K562 (cell line): ENCODE data around the gene DSCAM. TPM values are rescaled to one million over a fixed set of nuclear protein-coding genes. Genes with fewer than 3 reads are reported as not detected.

Experiments used
- ATAC-seq: fragments of 200-7000 bp; cut with Tn5 transposase; 3 replicates; pipeline ENCODE4 v1.9.1; 2020; ENCODE audit warnings: moderate library complexity
- BruUV-seq: library from RNA; stranded (reverse); fragments of 400-500 nt; replicated peaks from 2 replicates; lab custom pipeline; 2021; lab: Mats Ljungman, UMichigan
- CTCF ChIA-PET: fragments of 300-600 bp; formaldehyde crosslinking; extraction: SDS; loops from one replicate; lab custom pipeline; 2021; ENCODE audit warnings: low intra/inter-chr PET ratio; lab: Yijun Ruan, JAX
- POLR2A ChIA-PET: fragments of 300-600, 350-650 bp; sonication (Branson Sonifier 250); formaldehyde crosslinking; extraction: SDS; loops from one replicate; lab custom pipeline; 2021; ENCODE audit warnings: antibody characterized with exemption, inconsistent platforms; lab: Yijun Ruan, JAX
- DNase-seq, 4 experiments: peaks; one replicate each; pipeline versions ENCODE4 v3.0.0 to v3.0.0-alpha.2; 2011 to 2018; ENCODE audit warnings: low spot score in 3 of 4, mixed read lengths in 3 of 4; ENCODE audit errors: extremely low read depth in 1 of 4
- FAIRE-seq: peaks from 2 replicates; lab custom pipeline; 2011; peaks lifted over from hg19 to GRCh38; lab: Jason Lieb, UNC
- H2AFZ ChIP-seq: 2 replicates; pipeline ENCODE4 v1.6.0; 2011; ENCODE audit warnings: low read depth, low read length, control low read depth, inconsistent platforms
- H3K27ac ChIP-seq: fragments of 200-600 bp; 3 replicates; pipeline ENCODE4 v1.8.0; 2011; ENCODE audit warnings: low read depth, mild to moderate bottlenecking, control low read depth, inconsistent platforms, low read length, moderate library complexity, mixed read lengths; ENCODE audit errors: extremely low read depth
- H3K27me3 ChIP-seq, 2 experiments: fragments of 300-600 bp in 1 of 2; 2 replicates in 1 of 2; 3 replicates in 1 of 2; pipeline versions ENCODE4 v1.6.0 to v1.8.0; 2011; ENCODE audit warnings: inconsistent platforms in 2 of 2, low read length in 2 of 2, mild to moderate bottlenecking in 1 of 2, mixed read lengths in 1 of 2, moderate library complexity in 1 of 2; ENCODE audit not compliant: control insufficient read depth in 2 of 2, insufficient read depth in 2 of 2
- H3K36me3 ChIP-seq: fragments of 300-600 bp; 3 replicates; pipeline ENCODE4 v1.8.0; 2011; ENCODE audit warnings: mild to moderate bottlenecking, low read length, inconsistent platforms; ENCODE audit not compliant: control insufficient read depth, insufficient read depth
- H3K4me1 ChIP-seq, 2 experiments: fragments of 200-600 bp in 1 of 2; replicated peaks in 1 of 2; 2 replicates in 1 of 2; 3 replicates in 1 of 2; pipeline versions ENCODE4 v1.5.1 to v1.8.0; 2011; ENCODE audit warnings: inconsistent platforms in 2 of 2, low read length in 2 of 2, mild to moderate bottlenecking in 1 of 2, mixed read lengths in 1 of 2, moderate library complexity in 1 of 2; ENCODE audit not compliant: control insufficient read depth in 2 of 2, insufficient read depth in 2 of 2
- H3K4me2 ChIP-seq: 2 replicates; pipeline ENCODE4 v1.6.1; 2011; ENCODE audit warnings: low read length, control low read depth, inconsistent platforms, mixed read lengths; ENCODE audit not compliant: insufficient read depth
- H3K4me3 ChIP-seq: fragments of 200-600 bp; sonication (generic), shearing (Covaris generic); 2 replicates; pipeline ENCODE4 v1.5.1; 2016; ENCODE audit warnings: control low read depth, inconsistent platforms
- H3K79me2 ChIP-seq: fragments of 200-600 bp; 3 replicates; pipeline ENCODE4 v1.8.0; 2011; ENCODE audit warnings: low read length, inconsistent platforms; ENCODE audit not compliant: control insufficient read depth, insufficient read depth
- H3K9ac ChIP-seq, 2 experiments: 2 replicates each; pipeline versions ENCODE4 v1.6.0 to v1.6.1; 2011; ENCODE audit warnings: low read depth in 2 of 2, low read length in 2 of 2, control low read depth in 1 of 2, inconsistent platforms in 1 of 2, mild to moderate bottlenecking in 1 of 2, mixed read lengths in 1 of 2; ENCODE audit not compliant: insufficient read depth in 1 of 2
- H3K9me1 ChIP-seq: one replicate; pipeline ENCODE4 v1.6.0; 2011; ENCODE audit warnings: inconsistent platforms, mild to moderate bottlenecking, low read length, moderate library complexity; ENCODE audit not compliant: control insufficient read depth, insufficient read depth
- H3K9me3 ChIP-seq: replicated peaks from 2 replicates; pipeline ENCODE4 v1.5.1; 2011; ENCODE audit warnings: low read depth, low read length, inconsistent platforms; ENCODE audit not compliant: control insufficient read depth, insufficient read depth
- H4K20me1 ChIP-seq: replicated peaks from 2 replicates; pipeline ENCODE4 v1.6.1; 2011; ENCODE audit warnings: low read length, inconsistent platforms, mixed read lengths; ENCODE audit not compliant: control insufficient read depth, insufficient read depth
- ATF7 ChIP-seq: fragments of 450-650 bp; IDR thresholded peaks from 2 replicates; pipeline ENCODE4 v1.7.1; 2014; ENCODE audit warnings: mild to moderate bottlenecking, moderate library complexity
- BRCA1 ChIP-seq, 2 experiments: fragments of 450-650 bp in 1 of 2; sonication (generic) in 1 of 2; formaldehyde crosslinking in 1 of 2; IDR thresholded peaks; 2 replicates each; pipeline versions ENCODE4 v1.5.0 to v1.6.1; 2017 to 2020; ENCODE audit warnings: mild to moderate bottlenecking in 1 of 2, missing genetic modification reagents in 1 of 2
- MAZ ChIP-seq, 2 experiments: fragments of 450-650 bp in 1 of 2; sonication (generic) in 1 of 2; formaldehyde crosslinking; IDR thresholded peaks in 1 of 2; conservative IDR thresholded peaks in 1 of 2; 2 replicates each; pipeline versions ENCODE4 v1.4.0 to v1.5.0; 2020; ENCODE audit warnings: mild to moderate bottlenecking in 1 of 2, missing genetic modification reagents in 1 of 2
- MTA1 ChIP-seq: fragments of 450-650 bp; IDR thresholded peaks from 2 replicates; pipeline ENCODE4 v1.6.1; 2017; ENCODE audit warnings: borderline replicate concordance
- NR2F6 ChIP-seq: fragments of 450-650 bp; formaldehyde crosslinking; IDR thresholded peaks from 2 replicates; pipeline ENCODE4 v1.4.0; 2020; ENCODE audit warnings: mild to moderate bottlenecking
- SMARCC2 ChIP-seq: fragments of 450-650 bp; IDR thresholded peaks from 2 replicates; pipeline ENCODE4 v1.6.1; 2017; ENCODE audit warnings: antibody characterized with exemption, moderate library complexity, mild to moderate bottlenecking, low read depth
- SREBF1 ChIP-seq: fragments of 150-350 bp; IDR thresholded peaks from 2 replicates; pipeline ENCODE4 v1.6.1; 2014; ENCODE audit warnings: antibody characterized with exemption, low read depth, low read length, borderline replicate concordance
- TEAD1 ChIP-seq, 2 experiments: fragments of 450-650 bp in 1 of 2; sonication (generic) in 1 of 2; formaldehyde crosslinking; IDR thresholded peaks; 2 replicates each; pipeline versions ENCODE4 v1.4.0 to v1.8.0; 2020 to 2022; ENCODE audit warnings: mild to moderate bottlenecking in 2 of 2, missing genetic modification reagents in 1 of 2
- ZBTB17 ChIP-seq: fragments of 450-650 bp; formaldehyde crosslinking; IDR thresholded peaks from 2 replicates; pipeline ENCODE4 v1.4.0; 2020; ENCODE audit warnings: mild to moderate bottlenecking
- ZNF175 ChIP-seq: fragments of 200-800 bp; sonication (Bioruptor generic); IDR thresholded peaks from 2 replicates; pipeline ENCODE4 v1.6.1; 2016; ENCODE audit warnings: low read depth, mild to moderate bottlenecking, missing genetic modification characterization, missing compliant biosample characterization
- ZNF408 ChIP-seq: fragments of 250-450 bp; sonication (Bioruptor Pico); IDR thresholded peaks from 2 replicates; pipeline ENCODE4 v1.4.0; 2020; ENCODE audit warnings: low read depth, mild to moderate bottlenecking, moderate library complexity
- ZNF668 ChIP-seq: fragments of 250-450 bp; sonication (Bioruptor Pico); IDR thresholded peaks from 2 replicates; pipeline ENCODE4 v1.8.0; 2022; ENCODE audit warnings: mild to moderate bottlenecking, inconsistent platforms
- ZNF766 ChIP-seq: fragments of 200-800 bp; sonication (Bioruptor generic); conservative IDR thresholded peaks from 2 replicates; pipeline ENCODE4 v1.6.1; 2016; ENCODE audit warnings: missing genetic modification characterization, missing compliant biosample characterization
- ZNF778 ChIP-seq: fragments of 450-650 bp; formaldehyde crosslinking; IDR thresholded peaks from 2 replicates; pipeline ENCODE4 v1.4.0; 2020; ENCODE audit warnings: mild to moderate bottlenecking, moderate library complexity
- WGBS: fragments of 100-300 bp; shearing (Covaris generic); methylation state at CpG from one replicate; pipeline ENCODE4 v1.1.6; 2016; ENCODE audit warnings: low coverage, mixed read lengths; ENCODE audit not compliant: insufficient coverage; ENCODE audit errors: missing lambda C conversion rate; 5-methylcytosine and 5-hydroxymethylcytosine counted together
- in situ Hi-C: fragments of 300-500 bp; cut with MboI; formaldehyde crosslinking; loops from 4 replicates; pipeline ENCODE4 v1.15.0; 2018; ENCODE audit warnings: inconsistent platforms, mixed read lengths
- intact Hi-C: fragments of 100-400 bp; cut with micrococcal nuclease; formaldehyde crosslinking; loops from 2 replicates; pipeline ENCODE4 v1.14.2; 2022
- polyA plus RNA-seq, 8 experiments: library from polyadenylated mRNA; depleted of rRNA in 4 of 8; stranded (reverse) in 5 of 8; unstranded in 3 of 8; fragments of >200 nt; fragmentation: Nextera tagmentation in 2 of 8; fragmentation: Illumina TruSeq in 1 of 8; extraction: Ambion mirVana in 2 of 8; extraction: Trizol in 1 of 8; gene quantifications; 2 replicates each; pipeline versions ENCODE4 v1.2.1 to v1.2.3, GENCODE V29; 2011 to 2014; ENCODE audit warnings: inconsistent platforms in 1 of 8, missing spikeins in 1 of 8
- total RNA-seq, 7 experiments: library from RNA; depleted of rRNA in 6 of 7; stranded (reverse); fragments of >200 nt in 6 of 7; fragmentation: Illumina TruSeq in 2 of 7; extraction: Trizol in 2 of 7; gene quantifications; 2 replicates each; pipeline versions ENCODE4 v1.2.1 to v1.2.3, GENCODE V29; 2011 to 2021; ENCODE audit warnings: low replicate concordance in 1 of 7

The DSCAM gene
- total and polyA plus RNA-seq, 9 of the 15 experiments (the other 6 are each of a cell fraction or from before 2014, with no cell fraction given): not detected

DNA sequence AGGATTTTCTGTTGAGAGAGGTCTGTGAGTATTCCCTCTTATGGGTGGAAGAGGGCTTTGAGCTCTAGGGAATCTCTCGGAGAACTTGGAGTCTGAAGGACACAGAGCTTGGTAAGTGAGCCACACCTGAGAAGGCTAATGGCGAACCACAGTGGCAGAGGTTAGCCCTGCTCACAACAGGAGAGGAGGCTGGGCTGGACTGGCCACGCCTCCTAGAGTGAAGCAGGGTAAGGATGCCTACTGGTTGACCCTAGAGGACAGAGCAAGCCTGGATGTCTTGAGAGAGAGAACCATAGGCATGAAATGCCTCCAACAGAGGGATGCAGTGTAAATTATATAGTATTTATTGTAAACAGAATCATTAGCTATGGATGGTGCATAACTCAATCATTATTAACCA lies 747.1 kb downstream of the DSCAM start:
- BruUV-seq: no TSS peak
- Histone ChIP-seq H4K20me1 (no peaks in the 10 kb centered on the region), H3K27me3 (no peaks in the 10 kb centered on the region), H3K4me2 (no peak overlapping the region), H3K36me3 (no peaks in the 10 kb centered on the region), H2AFZ (no peak overlapping the region), H3K4me3 (no peak overlapping the region), H3K27ac (no peak overlapping the region), H3K9ac (no peak overlapping the region), H3K4me1 (no peaks in the 10 kb centered on the region), H3K9me3 (no peaks in the 10 kb centered on the region), H3K79me2 (no peaks in the 10 kb centered on the region), H3K9me1 (no peaks in the 10 kb centered on the region)
- intact Hi-C loops: no loop called here
- DNase-seq: no peak
- POLR2A ChIA-PET: no interaction called here
- no peak for FAIRE-seq
- in situ Hi-C loops: no loop called here
- TF ChIP-seq ZNF175 (CRISPR knock-in tag) (no peak), TEAD1 (CRISPR knock-in tag; IDR thresholded peaks at IDR 0.05) (no peak), NR2F6 (CRISPR knock-in tag) (no peak), MTA1 (no peak), BRCA1 (IDR thresholded peaks at IDR 0.05) (no peak), BRCA1 (CRISPR knock-in tag; IDR thresholded peaks at IDR 0.05) (no peak), ZNF408 (CRISPR knock-in tag) (no peak), SMARCC2 (no peak)
- ATAC-seq: no peak
- CTCF ChIA-PET: no interaction called here
- WGBS: 0% methylated on average over 3 of the region's 3 CpGs

DNA sequence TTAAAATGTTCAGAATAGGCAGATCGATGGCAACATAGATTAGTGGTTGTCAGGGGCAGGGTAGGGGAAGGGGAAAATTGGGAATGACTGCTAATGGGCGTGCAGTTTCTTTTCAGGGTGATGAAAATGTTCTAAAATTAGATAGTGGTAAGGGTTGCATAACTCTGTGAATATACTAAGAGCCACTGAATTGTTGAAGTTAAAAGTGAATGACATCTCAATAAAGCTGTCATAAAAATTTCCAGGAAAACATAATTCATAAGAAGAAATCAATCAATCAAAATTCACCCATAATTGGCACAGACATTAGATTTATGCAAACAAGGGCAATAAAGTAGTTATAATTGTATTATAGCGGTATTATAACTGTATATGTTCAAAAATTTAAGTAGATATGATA lies 751.5 kb downstream of the DSCAM start:
- BruUV-seq: no TSS peak
- no peak overlapping the region for H3K4me3 ChIP-seq
- H3K4me2 ChIP-seq: no peak overlapping the region
- ChIA-PET POLR2A (no interaction called here), CTCF (no interaction called here)
- no peak for TF ChIP-seq MAZ (CRISPR knock-in tag; conservative IDR thresholded peaks at IDR 0.05 in 1 of 2, IDR thresholded peaks at IDR 0.05 in 1 of 2)
- TF ChIP-seq ATF7: no peak
- TF ChIP-seq ZBTB17 (CRISPR knock-in tag): no peak
- TF ChIP-seq ZNF778 (CRISPR knock-in tag): no peak
- no peak for TF ChIP-seq ZNF668 (CRISPR knock-in tag)
- TF ChIP-seq ZNF766 (CRISPR knock-in tag): no peak
- no peak for TF ChIP-seq SREBF1
- 0% methylated on average over 3 of the region's 3 CpGs for WGBS
- no peaks in the 10 kb centered on the region for H3K4me1 ChIP-seq
- FAIRE-seq (no peak), DNase-seq (no peak), ATAC-seq (no peak)
- intact Hi-C loops: no loop called here
- no peak overlapping the region for H3K27ac ChIP-seq
- H4K20me1 ChIP-seq: no peaks in the 10 kb centered on the region
- H3K9me1 ChIP-seq: no peaks in the 10 kb centered on the region
- no peak overlapping the region for H2AFZ ChIP-seq
- H3K36me3 ChIP-seq: no peaks in the 10 kb centered on the region
- H3K9ac ChIP-seq: no peak overlapping the region
- in situ Hi-C loops: no loop called here
- no peaks in the 10 kb centered on the region for H3K27me3 ChIP-seq
- H3K79me2 ChIP-seq: no peaks in the 10 kb centered on the region
- H3K9me3 ChIP-seq: no peaks in the 10 kb centered on the region
